GM13977 (cell line): ENCODE data around the gene FCGR1A.
"Not testable (repeated sequence)": the region's sequence is repeated elsewhere in the genome, so short reads cannot be mapped to it uniquely, and the experiment has no call there.

Experiments used
- DNase-seq: peaks from one replicate; pipeline ENCODE4 v3.0.0; 2012; ENCODE audit warnings: low spot score
- in situ Hi-C: fragments of 300-500 bp; cut with MboI; formaldehyde crosslinking; loops from one replicate; pipeline ENCODE4 v1.12.0; 2022; ENCODE audit warnings: low sequenced_read_pairs, low pct_unique_long_range_greater_than_20kb, mixed read lengths, inconsistent platforms; ENCODE audit not compliant: unreplicated experiment

Gene FCGR1A

GRCh38 chr1:149782600-149782999 lies at the start of gene FCGR1A:
TSS of gene FCGR1A (plus strand) at chr1:149782694. CDS start at chr1:149782744, 50 bp downstream.
- DNase-seq, in situ Hi-C loops: not testable (repeated sequence)

- in situ Hi-C loops, DNase-seq: not testable (repeated sequence)
These were observed 49.7 kb upstream of the FCGR1A start for GRCh38 chr1:149732781-149733180.

GRCh38 chr1:149734692-149735091 lies 47.8 kb upstream of the FCGR1A start:
- in situ Hi-C loops, DNase-seq: not testable (repeated sequence)

DNA sequence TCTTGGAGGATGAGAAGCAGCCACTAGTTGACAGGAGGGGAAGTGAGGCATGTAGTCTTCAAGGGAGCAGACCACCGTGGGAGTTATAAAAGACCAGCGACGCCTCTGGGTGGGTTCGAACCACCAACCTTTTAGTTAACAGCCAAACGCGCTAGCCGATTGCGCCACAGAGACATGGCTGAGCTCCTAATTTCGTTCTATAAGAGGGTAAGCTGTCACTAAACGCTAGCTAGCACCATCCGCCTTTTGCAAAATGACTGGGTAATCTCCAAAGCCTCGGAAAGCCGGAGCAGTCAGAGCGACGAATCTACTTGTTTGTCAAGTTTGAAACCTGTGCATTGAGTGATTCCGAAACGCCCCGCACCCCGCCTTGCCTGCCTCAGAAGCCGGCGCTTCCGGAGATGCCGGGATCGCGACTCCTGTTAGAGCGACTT lies 42.3 kb upstream of the FCGR1A start:
- DNase-seq, in situ Hi-C loops: not testable (repeated sequence)

DNA sequence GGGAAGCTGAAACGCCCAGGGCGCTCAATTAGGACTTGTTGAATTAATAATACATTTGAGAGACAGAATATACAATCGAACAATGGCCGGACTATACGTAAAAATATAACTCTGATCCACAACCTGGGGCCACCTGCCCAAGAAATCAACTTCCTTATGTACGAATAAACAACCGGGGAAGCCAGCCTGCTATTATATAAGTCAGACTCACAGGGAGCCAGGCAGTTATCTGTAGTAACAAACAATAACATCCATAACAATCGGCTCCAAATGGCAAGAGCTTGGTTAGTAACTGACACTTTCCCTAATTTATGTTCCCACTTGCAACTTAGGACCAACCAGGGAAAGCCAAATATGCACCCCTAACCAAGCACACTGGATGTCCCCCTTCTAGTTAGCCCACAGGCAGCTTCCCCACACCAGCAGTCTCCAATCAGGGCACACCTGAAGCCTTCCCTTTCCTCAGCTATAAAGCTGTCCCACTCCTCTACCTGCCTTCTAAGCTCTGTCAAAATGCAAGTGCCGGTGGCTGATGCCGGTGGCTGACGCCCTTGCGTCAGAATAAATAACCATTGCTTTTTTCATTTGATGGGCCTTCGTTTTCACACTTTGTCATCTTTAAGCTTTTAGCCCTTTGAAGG lies 41.8 kb upstream of the FCGR1A start:
- in situ Hi-C loops, DNase-seq: not testable (repeated sequence)

DNA sequence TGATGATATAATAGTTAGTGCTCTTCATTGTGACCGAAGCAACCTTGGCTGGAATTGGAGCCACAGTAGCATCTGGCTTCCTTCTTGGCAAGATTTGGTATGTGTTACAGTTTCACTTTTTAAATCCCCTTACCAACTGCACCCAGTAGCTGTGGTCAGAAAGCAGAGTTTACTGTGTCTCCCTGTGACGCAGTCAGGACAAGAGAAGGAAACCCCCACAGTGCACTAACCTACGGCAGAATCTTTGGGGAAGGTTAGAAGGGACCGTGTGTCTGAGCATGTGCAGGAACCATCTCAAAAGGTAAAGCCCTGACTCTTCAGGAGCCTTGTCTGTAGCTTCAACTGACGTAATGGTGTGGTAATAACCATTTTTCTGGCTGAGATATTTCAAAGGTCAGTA lies 40.6 kb upstream of the FCGR1A start:
- in situ Hi-C loops: not testable (repeated sequence)

DNA sequence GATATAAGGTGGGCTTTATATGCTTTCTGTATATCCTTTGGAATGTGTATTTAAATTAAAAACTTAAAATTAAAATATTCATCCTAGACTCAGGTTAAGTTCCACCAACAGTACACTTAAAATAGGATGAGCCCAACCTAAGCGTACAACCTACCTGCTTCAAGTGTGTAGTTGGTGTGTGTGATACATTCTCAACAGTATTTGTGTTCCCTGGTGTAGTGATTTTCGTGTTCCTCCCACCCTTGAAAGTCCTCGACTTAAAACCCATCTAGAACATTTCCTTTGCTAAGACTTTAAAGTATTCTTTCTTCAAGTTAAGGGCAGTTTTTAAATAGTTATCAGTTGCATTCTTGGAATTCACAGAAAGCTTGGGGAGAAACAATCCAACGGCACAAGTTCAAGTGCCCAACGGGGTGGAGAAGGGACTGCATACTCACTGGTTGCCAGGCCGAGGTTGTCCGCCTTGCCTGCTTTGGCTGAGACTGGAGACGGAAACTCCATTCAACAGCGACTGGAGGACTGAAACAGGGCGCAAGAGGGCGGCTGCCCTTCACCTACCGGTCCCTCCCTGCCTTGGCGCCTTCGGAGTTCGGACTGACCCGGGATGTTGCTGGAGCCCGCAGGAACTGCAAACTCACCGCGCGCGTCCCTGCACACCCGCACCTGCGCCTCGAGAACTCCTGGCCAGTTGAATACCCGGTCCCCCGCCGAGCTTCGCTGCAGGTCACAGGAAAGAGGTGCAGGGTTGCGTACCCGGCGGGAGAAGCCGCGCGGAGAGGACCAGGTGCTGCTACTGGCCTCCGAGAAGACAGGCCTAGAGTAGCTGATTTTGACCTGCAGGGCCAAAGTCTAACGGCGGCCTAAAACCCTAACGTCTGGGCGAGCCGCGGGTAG lies 35.8 kb upstream of the FCGR1A start:
- in situ Hi-C loops, DNase-seq: not testable (repeated sequence)

More for the DNA sequence above, 40.6 kb upstream of the FCGR1A start:
- not testable (repeated sequence) for DNase-seq

DNA sequence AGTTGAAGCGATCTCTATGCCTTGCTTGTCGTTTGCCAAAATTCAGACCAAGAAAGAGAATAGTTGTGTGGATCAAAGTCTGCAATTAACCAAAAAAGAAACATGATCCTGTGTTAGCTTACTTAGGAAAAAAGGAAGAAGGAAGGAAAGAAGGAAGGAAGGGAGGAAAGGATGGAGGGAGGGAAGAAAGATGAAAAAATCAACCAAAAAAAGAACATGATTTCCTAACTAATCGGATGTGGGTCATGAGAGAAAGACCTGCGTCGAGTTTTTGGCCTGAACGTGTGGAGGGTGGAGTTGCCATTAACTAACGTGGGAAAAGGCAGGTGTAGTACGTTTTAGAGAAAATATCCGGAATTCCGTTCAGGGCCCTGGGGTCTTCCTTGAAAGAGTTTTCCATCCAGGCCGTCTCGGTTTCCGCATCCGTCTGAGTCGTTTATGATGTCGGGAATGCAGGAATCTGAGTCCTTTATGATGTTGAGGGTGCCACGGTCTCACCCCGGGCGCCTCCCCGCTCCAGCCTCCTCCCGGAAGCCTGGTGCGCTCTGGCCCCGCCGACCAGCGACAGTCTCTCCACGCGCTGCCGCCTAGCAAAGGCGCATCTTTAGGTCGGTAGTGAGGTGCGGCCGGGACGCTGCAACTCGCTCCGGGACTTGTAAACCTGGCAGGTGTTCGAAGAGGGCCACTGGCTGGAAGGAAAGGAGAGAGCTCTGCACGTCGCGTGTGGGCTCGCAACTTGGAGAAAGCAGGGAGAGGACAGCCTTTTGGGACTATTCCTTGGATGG lies 34.9 kb upstream of the FCGR1A start:
- in situ Hi-C loops, DNase-seq: not testable (repeated sequence)

- in situ Hi-C loops: not testable (repeated sequence)
These were observed 34.4 kb upstream of the FCGR1A start for GRCh38 chr1:149748144-149748500.

DNA sequence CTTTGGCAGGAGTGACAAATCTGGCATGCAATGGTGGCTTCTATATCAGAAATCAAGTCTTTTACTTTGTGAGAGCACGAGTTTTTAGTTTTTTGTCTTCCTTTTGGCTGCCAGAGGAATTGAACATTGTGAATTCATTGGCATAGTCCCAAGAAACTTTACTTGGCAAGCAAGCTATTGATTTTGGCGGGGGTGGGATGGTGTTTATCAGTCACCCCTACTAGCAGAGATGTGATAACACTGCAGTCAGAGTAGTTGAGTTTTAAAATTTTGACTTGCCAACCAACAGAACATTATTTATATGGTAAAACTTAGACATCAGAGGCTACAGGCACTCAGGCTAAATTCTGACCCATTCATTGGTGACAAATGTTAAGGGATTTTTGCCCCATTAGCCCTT lies 31.9 kb upstream of the FCGR1A start:
- DNase-seq, in situ Hi-C loops: not testable (repeated sequence)

More at GRCh38 chr1:149748144-149748500, 34.4 kb upstream of the FCGR1A start:
- DNase-seq: not testable (repeated sequence)

DNA sequence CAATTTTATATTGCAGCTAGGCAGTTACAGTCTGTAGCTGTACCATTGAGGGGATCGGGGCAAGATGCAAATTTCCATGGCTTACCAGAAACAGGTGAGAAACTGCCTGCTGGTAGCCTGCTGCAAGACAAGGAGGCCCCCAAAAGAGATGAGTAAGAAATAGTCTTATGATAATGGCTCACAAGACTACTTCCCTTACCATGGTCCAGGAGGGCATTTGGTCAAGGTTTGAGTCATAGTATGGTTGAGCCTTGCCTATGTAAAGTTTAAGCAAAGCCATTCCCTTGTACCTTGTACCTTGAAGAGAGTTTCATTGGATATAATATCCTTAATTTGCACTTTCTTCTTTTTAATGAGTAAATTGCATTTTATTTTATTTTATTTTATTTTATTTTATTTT lies 30.3 kb upstream of the FCGR1A start:
- DNase-seq, in situ Hi-C loops: not testable (repeated sequence)

GRCh38 chr1:149753466-149753865 lies 29.0 kb upstream of the FCGR1A start:
- in situ Hi-C loops, DNase-seq: not testable (repeated sequence)

- in situ Hi-C loops, DNase-seq: not testable (repeated sequence)
These were observed 27.2 kb upstream of the FCGR1A start for GRCh38 chr1:149755294-149755693.

DNA sequence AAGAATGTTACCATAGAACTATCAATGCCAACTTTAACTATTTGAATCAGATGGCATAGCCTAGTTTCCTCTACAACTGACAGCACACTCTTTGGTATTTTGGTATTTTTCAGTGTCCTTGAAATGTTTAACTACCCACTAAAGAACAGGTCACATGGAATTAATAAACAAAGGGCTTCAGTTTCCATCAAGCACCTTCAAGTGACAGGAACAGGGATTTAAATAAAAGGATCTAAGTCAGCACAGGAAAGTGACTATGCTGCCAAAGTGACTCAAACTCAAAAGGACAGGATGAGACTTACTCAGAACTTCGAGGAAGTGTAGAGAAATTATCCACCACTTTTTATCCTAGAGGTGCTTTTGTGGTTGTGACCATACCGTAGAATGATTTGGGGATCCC lies 20.2 kb upstream of the FCGR1A start:
- DNase-seq, in situ Hi-C loops: not testable (repeated sequence)

DNA sequence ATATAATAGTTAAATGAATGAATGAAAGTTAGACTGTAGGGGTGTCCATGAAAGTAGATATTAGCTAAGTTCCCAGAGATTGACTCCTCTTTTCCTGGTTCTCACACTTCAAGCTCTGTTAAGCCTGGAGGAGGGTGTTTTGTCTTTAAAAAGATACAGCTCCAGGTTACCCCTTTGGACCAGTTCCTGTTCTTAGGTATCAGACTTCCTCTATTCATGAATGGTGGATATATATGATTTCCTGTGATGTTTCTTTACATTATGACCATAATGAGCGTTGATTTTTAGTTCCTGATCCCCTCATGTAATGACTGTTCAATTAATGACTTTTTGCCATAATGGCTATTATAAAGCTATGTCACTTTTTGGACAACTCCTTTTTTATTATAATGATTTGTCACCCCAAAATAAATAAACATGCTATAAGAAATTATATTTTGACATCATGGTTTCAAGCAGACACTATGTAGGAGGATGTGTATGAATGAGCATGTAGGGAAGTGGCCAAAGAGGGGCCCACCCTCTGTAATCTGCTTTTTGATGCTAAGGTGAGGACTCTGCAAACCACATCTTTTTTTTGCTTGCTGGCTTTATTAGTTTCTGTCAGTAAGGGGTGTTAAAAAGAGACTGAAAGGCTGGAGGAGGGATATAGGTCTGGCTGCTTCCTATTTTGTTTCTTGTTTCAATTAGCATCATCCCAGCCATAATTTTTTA lies 18.2 kb upstream of the FCGR1A start:
- DNase-seq, in situ Hi-C loops: not testable (repeated sequence)

DNA sequence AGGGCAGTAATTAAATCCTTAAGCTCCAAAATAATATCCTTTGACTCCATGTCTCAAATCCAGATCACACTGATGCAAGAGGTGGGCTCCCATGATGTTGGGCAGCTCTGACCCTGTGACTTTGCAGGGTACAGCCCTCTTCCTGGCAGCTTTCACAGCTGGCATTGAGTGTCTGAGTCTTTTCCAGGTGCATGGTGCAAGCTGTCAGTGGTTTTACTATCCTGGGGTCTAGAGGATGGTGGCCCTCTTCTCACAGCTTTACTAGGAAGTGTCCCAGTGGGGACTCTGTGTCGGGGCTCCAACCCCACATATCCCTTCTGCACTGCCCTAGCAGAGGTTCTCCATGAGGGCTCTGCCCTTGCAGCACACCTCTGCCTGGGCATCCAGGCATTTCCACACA lies 16.3 kb upstream of the FCGR1A start:
- in situ Hi-C loops, DNase-seq: not testable (repeated sequence)

GRCh38 chr1:149769216-149769615 lies 13.3 kb upstream of the FCGR1A start:
- DNase-seq, in situ Hi-C loops: not testable (repeated sequence)
